ENCODE data around the gene TNFRSF19. TPM values are rescaled to one million over a fixed set of nuclear protein-coding genes. Genes with fewer than 3 reads are reported as not detected.

Gene TNFRSF19
- total RNA-seq, 4 donors from 2014 or later = 4.9 to 9.2 (median 7.7) TPM

GRCh38 chr13:23600534-23600933 is 30.3 kb downstream of the TNFRSF19 start:
- peak overlapping the region in 2 of 3 donors; percentile 51 to 64 for H3K27ac ChIP-seq
- no peak overlapping the region for H3K4me3 ChIP-seq (replicated peaks in 1 of 3)
- intact Hi-C loops (cut with DNase I) = no loop called here
- H3K36me3 ChIP-seq = no peaks in the 10 kb centered on the region
- H3K27me3 ChIP-seq = no peaks in the 10 kb centered on the region
- H3K4me1 ChIP-seq = peaks cover 20 to 21% of the 10 kb centered on the region in 2 donors
- TF ChIP-seq CTCF (IDR thresholded peaks at IDR 0.05) (no peak), POLR2A (IDR thresholded peaks at IDR 0.05) (no peak)
- no peak for DNase-seq
- H3K9me3 ChIP-seq = no peaks in the 10 kb centered on the region

GRCh38 chr13:23605831-23606230 is 35.6 kb downstream of the TNFRSF19 start:
- no peak for DNase-seq
- H3K27ac ChIP-seq = no peak overlapping the region
- H3K4me1 ChIP-seq = peaks cover 14 to 25% of the 10 kb centered on the region in 2 donors
- H3K9me3 ChIP-seq = no peaks in the 10 kb centered on the region
- no peaks in the 10 kb centered on the region for H3K27me3 ChIP-seq
- H3K4me3 ChIP-seq (replicated peaks in 1 of 3) = no peak overlapping the region
- 77 to 96% methylated on average over 3 of the region's 3 CpGs for WGBS, 2 donors
- H3K36me3 ChIP-seq = no peaks in the 10 kb centered on the region
- TF ChIP-seq CTCF (IDR thresholded peaks at IDR 0.05) (no peak), POLR2A (IDR thresholded peaks at IDR 0.05) (no peak)
- intact Hi-C loops (cut with DNase I) = no loop called here

GRCh38 chr13:23608138-23608537 is 37.9 kb downstream of the TNFRSF19 start:
- Histone ChIP-seq H3K36me3 (no peaks in the 10 kb centered on the region), H3K4me3 (replicated peaks in 1 of 3) (no peak overlapping the region), H3K9me3 (no peaks in the 10 kb centered on the region), H3K27me3 (no peaks in the 10 kb centered on the region), H3K4me1 (peaks cover 18 to 28% of the 10 kb centered on the region in 2 donors), H3K27ac (no peak overlapping the region)
- 87 to 89% methylated on average over 3 of the region's 3 CpGs for WGBS, 2 donors
- TF ChIP-seq POLR2A (IDR thresholded peaks at IDR 0.05) (no peak), CTCF (IDR thresholded peaks at IDR 0.05) (no peak)
- no peak for DNase-seq
- intact Hi-C loops (cut with DNase I) = no loop called here

GRCh38 chr13:23608701-23609413 is 38.6 kb downstream of the TNFRSF19 start:
- Histone ChIP-seq H3K27me3 (no peaks in the 10 kb centered on the region), H3K9me3 (no peaks in the 10 kb centered on the region), H3K4me1 (peaks cover 18 to 28% of the 10 kb centered on the region in 2 donors), H3K36me3 (no peaks in the 10 kb centered on the region), H3K4me3 (replicated peaks in 1 of 3) (no peak overlapping the region), H3K27ac (peak overlapping the region; percentile 20 to 74 (median 64))
- WGBS, 2 donors = 59 to 68% methylated on average over 13 of the region's 13 CpGs
- TF ChIP-seq CTCF (IDR thresholded peaks at IDR 0.05) (no peak), POLR2A (IDR thresholded peaks at IDR 0.05) (no peak)
- intact Hi-C loops (cut with DNase I) = no loop called here
- DNase-seq = peak; percentile 25 to 27

GRCh38 chr13:23609414-23609760 is 39.2 kb downstream of the TNFRSF19 start:
- intact Hi-C loops (cut with DNase I) = no loop called here
- Histone ChIP-seq H3K27me3 (no peaks in the 10 kb centered on the region), H3K36me3 (no peaks in the 10 kb centered on the region), H3K4me1 (peaks cover 18 to 28% of the 10 kb centered on the region in 2 donors), H3K27ac (peak overlapping the region; percentile 20 to 74 (median 64)), H3K9me3 (no peaks in the 10 kb centered on the region), H3K4me3 (replicated peaks in 1 of 3) (no peak overlapping the region)
- 3 to 9% methylated on average over 7 of the region's 7 CpGs for WGBS, 2 donors
- TF ChIP-seq CTCF (IDR thresholded peaks at IDR 0.05) (no peak), POLR2A (IDR thresholded peaks at IDR 0.05) (no peak)
- peak; percentile 67 to 79 for DNase-seq

All from thyroid gland (tissue), 4 donors.